Calu3 (cell line): ENCODE results near the gene ZKSCAN2. TPM values are rescaled to one million over a fixed set of nuclear protein-coding genes. Genes with fewer than 3 reads are reported as not detected.

ENCODE experiments used
- BruUV-seq: library from RNA; stranded (reverse); fragments of 400-500 nt; replicated peaks from 2 replicates; lab custom pipeline; 2021; lab: Mats Ljungman, UMichigan
- CTCF ChIA-PET: fragments of 300-600 bp; sonication (Branson Sonifier 250); formaldehyde crosslinking; loops from one replicate; lab custom pipeline; 2022; ENCODE audit warnings: antibody characterized with exemption; lab: Charles Lee
- DNase-seq: peaks from one replicate; pipeline ENCODE4 v3.0.0; 2022
- H3K27ac Mint-ChIP-seq: one replicate; pipeline ENCODE4 v1.8.0; 2022; ENCODE audit warnings: mixed read lengths; ENCODE audit not compliant: unreplicated experiment
- H3K27me3 Mint-ChIP-seq: one replicate; pipeline ENCODE4 v1.8.0; 2022; ENCODE audit warnings: mixed read lengths; ENCODE audit not compliant: unreplicated experiment
- H3K36me3 Mint-ChIP-seq: one replicate; pipeline ENCODE4 v1.8.0; 2022; ENCODE audit warnings: mild to moderate bottlenecking, moderate library complexity, mixed read lengths; ENCODE audit not compliant: insufficient read depth, unreplicated experiment
- H3K4me1 Mint-ChIP-seq: one replicate; pipeline ENCODE4 v1.8.0; 2022; ENCODE audit warnings: mild to moderate bottlenecking, low read depth, mixed read lengths; ENCODE audit not compliant: unreplicated experiment
- H3K4me3 Mint-ChIP-seq: one replicate; pipeline ENCODE4 v1.8.0; 2022; ENCODE audit warnings: mild to moderate bottlenecking, low read depth, moderate library complexity, mixed read lengths; ENCODE audit not compliant: unreplicated experiment
- H3K9me3 Mint-ChIP-seq: one replicate; pipeline ENCODE4 v1.8.0; 2022; ENCODE audit warnings: low read depth, mixed read lengths; ENCODE audit not compliant: unreplicated experiment
- intact Hi-C: fragments of 100-400 bp; cut with micrococcal nuclease; formaldehyde crosslinking; loops from one replicate; pipeline ENCODE4 v1.10.0; 2022; ENCODE audit not compliant: unreplicated experiment
- total RNA-seq: library from RNA; stranded (reverse); gene quantifications from 2 replicates; pipeline ENCODE4 v1.2.3, GENCODE V29; 2022
- TF ChIP-seq, protein P1 (sequence below): fragments of 200-600 bp; IDR thresholded peaks from one replicate; pipeline ENCODE4 v1.8.0; 2022; ENCODE audit warnings: antibody characterized with exemption; ENCODE audit not compliant: unreplicated experiment

The ZKSCAN2 gene
- total RNA-seq, 1 experiment from 2014 or later = 8.7 TPM

DNA sequence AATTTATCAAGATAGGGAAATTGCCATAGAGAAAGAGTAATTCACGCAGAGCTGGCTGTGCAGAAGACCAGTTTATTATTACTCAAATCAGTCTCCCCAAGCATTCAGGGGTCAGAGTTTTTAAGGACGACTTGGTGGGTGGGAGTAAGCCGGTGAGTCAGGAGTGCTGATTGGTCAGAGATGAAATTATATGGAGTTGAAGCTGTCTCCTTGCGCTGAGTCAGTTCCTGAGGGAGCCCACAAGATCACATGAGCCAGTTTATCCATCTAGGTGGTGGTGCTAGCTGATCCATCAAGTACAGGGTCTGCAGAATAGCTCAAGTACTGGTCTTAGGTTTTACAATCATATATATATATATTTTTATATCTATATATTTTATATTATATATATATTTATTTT, 46.9 kb downstream of the ZKSCAN2 start:
- Mint-ChIP-seq H3K9me3 (no peaks in the 10 kb centered on the region), H3K4me3 (no peak overlapping the region), H3K27ac (no peak overlapping the region), H3K4me1 (no peaks in the 10 kb centered on the region), H3K36me3 (no peaks in the 10 kb centered on the region), H3K27me3 (peaks cover 29% of the 10 kb centered on the region)
- TF ChIP-seq, protein P1, sequence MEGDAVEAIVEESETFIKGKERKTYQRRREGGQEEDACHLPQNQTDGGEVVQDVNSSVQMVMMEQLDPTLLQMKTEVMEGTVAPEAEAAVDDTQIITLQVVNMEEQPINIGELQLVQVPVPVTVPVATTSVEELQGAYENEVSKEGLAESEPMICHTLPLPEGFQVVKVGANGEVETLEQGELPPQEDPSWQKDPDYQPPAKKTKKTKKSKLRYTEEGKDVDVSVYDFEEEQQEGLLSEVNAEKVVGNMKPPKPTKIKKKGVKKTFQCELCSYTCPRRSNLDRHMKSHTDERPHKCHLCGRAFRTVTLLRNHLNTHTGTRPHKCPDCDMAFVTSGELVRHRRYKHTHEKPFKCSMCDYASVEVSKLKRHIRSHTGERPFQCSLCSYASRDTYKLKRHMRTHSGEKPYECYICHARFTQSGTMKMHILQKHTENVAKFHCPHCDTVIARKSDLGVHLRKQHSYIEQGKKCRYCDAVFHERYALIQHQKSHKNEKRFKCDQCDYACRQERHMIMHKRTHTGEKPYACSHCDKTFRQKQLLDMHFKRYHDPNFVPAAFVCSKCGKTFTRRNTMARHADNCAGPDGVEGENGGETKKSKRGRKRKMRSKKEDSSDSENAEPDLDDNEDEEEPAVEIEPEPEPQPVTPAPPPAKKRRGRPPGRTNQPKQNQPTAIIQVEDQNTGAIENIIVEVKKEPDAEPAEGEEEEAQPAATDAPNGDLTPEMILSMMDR = no peak
- intact Hi-C loops = no loop called here
- no TSS peak for BruUV-seq
- DNase-seq = no peak
- CTCF ChIA-PET = no interaction called here

DNA sequence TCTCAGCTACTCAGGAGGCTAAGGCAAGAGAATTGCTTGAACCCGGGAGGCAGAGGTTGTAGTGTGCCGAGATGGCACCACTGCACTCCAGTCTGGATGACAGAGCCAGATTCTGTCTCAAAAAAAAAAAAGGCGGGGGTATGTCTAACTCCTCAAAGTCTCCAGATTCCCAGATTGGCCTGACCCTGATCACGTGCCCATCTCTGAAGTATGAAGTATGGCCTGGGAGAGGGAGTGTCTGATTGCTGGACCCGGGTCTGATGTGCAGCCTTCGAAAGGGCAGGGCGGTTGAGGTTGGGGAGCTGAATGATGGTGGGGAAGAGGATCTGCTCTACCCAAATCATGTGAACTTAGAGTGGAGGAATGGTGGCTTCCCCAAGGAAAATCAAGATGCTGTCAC, 58.2 kb downstream of the ZKSCAN2 start:
- BruUV-seq = no TSS peak
- H3K27ac Mint-ChIP-seq = no peak overlapping the region
- intact Hi-C loops = no loop called here
- H3K4me3 Mint-ChIP-seq = no peak overlapping the region
- H3K4me1 Mint-ChIP-seq = no peaks in the 10 kb centered on the region
- TF ChIP-seq, protein P1 = no peak
- no peaks in the 10 kb centered on the region for H3K9me3 Mint-ChIP-seq
- no peak for DNase-seq
- peaks cover 13% of the 10 kb centered on the region for H3K27me3 Mint-ChIP-seq
- no peaks in the 10 kb centered on the region for H3K36me3 Mint-ChIP-seq
- CTCF ChIA-PET = interaction anchor here (0.7 kb wide), 2 partner anchors 26 to 28 kb away, joined by 3 to 4 read pairs; no protein-coding TSS in a partner anchor

DNA sequence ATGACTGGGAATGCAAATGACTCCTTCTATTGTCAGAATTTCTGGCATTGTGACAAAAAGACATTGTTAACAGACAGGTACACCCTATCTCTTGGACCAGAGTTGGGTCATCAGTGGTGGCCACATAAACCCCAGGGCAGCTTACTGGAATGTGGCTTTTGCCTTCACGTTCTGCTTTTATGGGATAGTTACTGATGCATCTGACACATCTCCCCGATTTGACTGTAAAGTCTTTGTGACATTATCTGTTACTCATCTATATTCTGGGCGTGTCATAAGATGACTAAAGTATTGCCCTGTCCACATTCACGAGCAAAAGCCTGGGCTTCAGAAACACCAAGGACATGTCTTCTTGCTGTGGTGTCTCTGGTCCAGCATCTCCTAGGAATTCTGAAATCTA, 59.6 kb downstream of the ZKSCAN2 start:
- no peaks in the 10 kb centered on the region for H3K9me3 Mint-ChIP-seq
- no peak overlapping the region for H3K27ac Mint-ChIP-seq
- intact Hi-C loops = no loop called here
- no peaks in the 10 kb centered on the region for H3K36me3 Mint-ChIP-seq
- CTCF ChIA-PET = no interaction called here
- BruUV-seq = no TSS peak
- TF ChIP-seq, protein P1 = no peak
- no peaks in the 10 kb centered on the region for H3K4me1 Mint-ChIP-seq
- H3K4me3 Mint-ChIP-seq = no peak overlapping the region
- peaks cover 13% of the 10 kb centered on the region for H3K27me3 Mint-ChIP-seq
- no peak for DNase-seq

DNA sequence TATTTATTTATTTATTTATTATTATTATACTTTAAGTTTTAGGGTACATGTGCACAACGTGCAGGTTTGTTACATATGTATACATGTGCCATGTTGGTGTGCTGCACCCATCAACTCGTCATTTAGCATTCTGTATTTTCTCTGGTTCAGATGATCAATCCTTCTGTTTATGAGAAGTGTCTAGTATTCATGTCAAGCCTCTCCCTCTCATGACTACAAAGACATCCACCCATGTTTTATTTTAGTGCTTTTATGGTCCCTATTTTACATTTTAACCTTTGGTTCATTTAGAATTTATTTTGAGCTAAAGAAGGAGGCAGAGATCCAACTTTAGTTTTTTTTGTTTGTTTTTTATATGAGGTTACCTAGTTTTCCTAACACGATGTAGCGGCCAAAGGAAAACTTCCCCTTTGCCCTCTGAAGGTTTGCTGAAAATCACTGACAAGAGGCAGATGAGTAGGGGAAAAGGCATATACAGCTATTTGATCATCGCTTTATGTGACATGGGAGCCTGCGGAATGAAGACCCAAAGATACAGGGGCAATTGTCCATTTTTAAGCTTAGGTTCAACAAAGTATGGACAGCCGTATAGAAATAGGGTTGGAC, 63.3 kb downstream of the ZKSCAN2 start:
- Mint-ChIP-seq H3K27ac (no peak overlapping the region), H3K36me3 (no peaks in the 10 kb centered on the region), H3K9me3 (no peaks in the 10 kb centered on the region), H3K4me3 (no peak overlapping the region), H3K4me1 (no peaks in the 10 kb centered on the region), H3K27me3 (peaks cover 3% of the 10 kb centered on the region)
- CTCF ChIA-PET = interaction anchor here (0.6 kb wide), 1 partner anchor 251 kb away, joined by 7 read pairs; no protein-coding TSS in a partner anchor
- BruUV-seq = no TSS peak
- TF ChIP-seq, protein P1 = no peak
- no peak for DNase-seq
- intact Hi-C loops = no loop called here
